ENCODE measurements around the gene HMG20B.

Gene HMG20B

GRCh38 chr19:3618144-3618810 is 45.5 kb downstream of the HMG20B start:
- peak in 1 of 2 donors; percentile 41 for DNase-seq (ENCODE audit: extremely low read depth in 1 of 2, low read depth in 1 of 2)

- no peak for DNase-seq (ENCODE audit: extremely low read depth in 1 of 2, low read depth in 1 of 2)
Measured at GRCh38 chr19:3618811-3619630, 46.3 kb downstream of the HMG20B start.

GRCh38 chr19:3619631-3620012 is 46.9 kb downstream of the HMG20B start:
- no peak for DNase-seq (ENCODE audit: extremely low read depth in 1 of 2, low read depth in 1 of 2)

- no peak for DNase-seq (ENCODE audit: extremely low read depth in 1 of 2, low read depth in 1 of 2)
Measured at GRCh38 chr19:3620145-3620816, 47.5 kb downstream of the HMG20B start.

- no peak for DNase-seq (ENCODE audit: extremely low read depth in 1 of 2, low read depth in 1 of 2)
Measured at GRCh38 chr19:3620817-3621547, 48.2 kb downstream of the HMG20B start.

- DNase-seq (ENCODE audit: extremely low read depth in 1 of 2, low read depth in 1 of 2), result no peak
Measured at GRCh38 chr19:3621689-3622088, 48.9 kb downstream of the HMG20B start.

- DNase-seq (ENCODE audit: extremely low read depth in 1 of 2, low read depth in 1 of 2), result no peak
Measured at GRCh38 chr19:3622224-3622623, 49.5 kb downstream of the HMG20B start.

- no peak for DNase-seq (ENCODE audit: extremely low read depth in 1 of 2, low read depth in 1 of 2)
Measured at GRCh38 chr19:3623716-3624115, 51.0 kb downstream of the HMG20B start.

DNA sequence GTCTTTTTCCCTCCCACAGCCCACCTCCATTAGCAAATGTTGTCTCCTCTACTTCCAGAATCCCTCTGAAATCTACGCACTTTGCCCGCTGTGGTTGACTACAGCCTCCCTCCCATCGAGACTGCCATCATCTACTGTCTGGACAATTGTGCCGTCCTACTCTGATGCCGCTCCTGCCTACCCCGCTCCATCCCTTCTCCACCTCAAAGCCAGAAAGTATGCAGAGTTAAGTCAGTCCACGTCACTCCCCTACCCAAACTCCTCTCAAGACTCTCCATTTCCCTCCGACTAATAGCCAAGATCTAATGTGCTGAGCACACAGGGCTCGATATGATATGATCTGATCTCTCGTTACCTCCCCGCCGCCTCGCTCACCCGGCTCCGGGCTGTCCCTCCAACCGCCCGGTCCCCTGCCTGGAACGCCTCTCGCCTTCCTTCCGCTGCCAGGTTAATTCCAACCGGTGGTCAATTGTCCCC is 53.3 kb downstream of the HMG20B start:
- no peak for DNase-seq (ENCODE audit: extremely low read depth in 1 of 2, low read depth in 1 of 2)

- DNase-seq (ENCODE audit: extremely low read depth in 1 of 2, low read depth in 1 of 2), result peak; percentile 96 to 97
Measured at GRCh38 chr19:3626473-3627350, 54.0 kb downstream of the HMG20B start, which contains the start of gene CACTIN. CACTIN (minus strand) TSS chr19:3626790; CDS start chr19:3626762, 28 bp downstream.

GRCh38 chr19:3627351-3627723 is 54.6 kb downstream of the HMG20B start:
- no peak for DNase-seq (ENCODE audit: extremely low read depth in 1 of 2, low read depth in 1 of 2)

Data from activated CD8-positive, alpha-beta memory T cell treated with anti-CD3 and anti-CD28 coated beads for 1 hour (primary cell).